Hepatocyte (in vitro differentiated cells): ENCODE measurements around the gene S100A14. TPM values are rescaled to one million over a fixed set of nuclear protein-coding genes. Genes with fewer than 3 reads are reported as not detected.

Source experiments
- DNase-seq: peaks from one replicate; pipeline ENCODE4 v3.0.0-alpha.2; 2016; ENCODE audit warnings: low spot score
- H2AFZ ChIP-seq: fragments of 200-600 bp; sonication (generic); 2 replicates; pipeline ENCODE4 v1.6.0; 2016; ENCODE audit warnings: antibody characterized with exemption, mild to moderate bottlenecking
- H3K27ac ChIP-seq: fragments of 200-600 bp; sonication (generic); 2 replicates; pipeline ENCODE4 v1.5.1; 2016; ENCODE audit warnings: mild to moderate bottlenecking
- H3K27me3 ChIP-seq: fragments of 200-600 bp; sonication (generic); 2 replicates; pipeline ENCODE4 v1.6.1; 2016
- H3K36me3 ChIP-seq: fragments of 200-600 bp; sonication (generic); replicated peaks from 2 replicates; pipeline ENCODE4 v1.5.1; 2016; ENCODE audit warnings: low read depth; ENCODE audit not compliant: insufficient read depth
- H3K4me1 ChIP-seq: fragments of 200-600 bp; sonication (generic); 2 replicates; pipeline ENCODE4 v1.5.1; 2016; ENCODE audit warnings: mild to moderate bottlenecking, moderate library complexity; ENCODE audit not compliant: insufficient read depth
- H3K4me2 ChIP-seq: fragments of 200-600 bp; sonication (generic); 2 replicates; pipeline ENCODE4 v1.6.0; 2016
- H3K4me3 ChIP-seq: fragments of 200-600 bp; sonication (generic); 2 replicates; pipeline ENCODE4 v1.5.1; 2016; ENCODE audit warnings: mild to moderate bottlenecking
- H3K79me2 ChIP-seq: fragments of 200-600 bp; sonication (generic); 2 replicates; pipeline ENCODE4 v1.6.0; 2017; ENCODE audit warnings: mild to moderate bottlenecking
- H3K9me2 ChIP-seq: fragments of 200-600 bp; sonication (generic); replicated peaks from 2 replicates; pipeline ENCODE4 v1.6.0; 2017; ENCODE audit warnings: mild to moderate bottlenecking; ENCODE audit not compliant: insufficient read depth
- H3K9me3 ChIP-seq: fragments of 200-600 bp; sonication (generic); 2 replicates; pipeline ENCODE4 v1.5.1; 2016; ENCODE audit warnings: low read depth, mild to moderate bottlenecking
- H4K20me1 ChIP-seq: fragments of 200-600 bp; sonication (generic); 2 replicates; pipeline ENCODE4 v1.6.0; 2016; ENCODE audit warnings: mild to moderate bottlenecking; ENCODE audit not compliant: insufficient read depth, poor library complexity, severe bottlenecking
- CTCF ChIP-seq: fragments of 200-600 bp; sonication (generic); IDR thresholded peaks from 2 replicates; pipeline ENCODE4 v1.5.1; 2016; ENCODE audit warnings: antibody characterized with exemption, mild to moderate bottlenecking; ENCODE audit not compliant: poor library complexity
- EZH2 ChIP-seq: fragments of 200-600 bp; sonication (generic); IDR thresholded peaks from 2 replicates; pipeline ENCODE4 v1.6.1; 2016; ENCODE audit warnings: antibody characterized with exemption, mild to moderate bottlenecking, borderline replicate concordance
- EZH2phosphoT487 ChIP-seq: fragments of 200-600 bp; sonication (generic); IDR thresholded peaks from one replicate; pipeline ENCODE4 v1.6.1; 2018; ENCODE audit warnings: antibody characterized with exemption, mild to moderate bottlenecking, low read depth, moderate library complexity; ENCODE audit not compliant: unreplicated experiment, severe bottlenecking
- WGBS: methylation state at CpG from one replicate; pipeline ENCODE4 v1.1.6; 2016; ENCODE audit warnings: low lambda C conversion rate; ENCODE audit errors: missing lambda C conversion rate; 5-methylcytosine and 5-hydroxymethylcytosine counted together
- polyA plus RNA-seq: library from polyadenylated mRNA; unstranded; fragments of >200 nt; fragmentation: Nextera tagmentation; extraction: Ambion mirVana; gene quantifications from 2 replicates; pipeline ENCODE4 v1.2.1, GENCODE V29; 2016
- total RNA-seq: library from RNA; depleted of rRNA; stranded (reverse); fragments of >200 nt; gene quantifications from 2 replicates; pipeline ENCODE4 v1.2.3, GENCODE V29; 2014

The S100A14 gene
- total and polyA plus RNA-seq, 2 experiments from 2014 or later: 94.9 to 112 TPM

DNA sequence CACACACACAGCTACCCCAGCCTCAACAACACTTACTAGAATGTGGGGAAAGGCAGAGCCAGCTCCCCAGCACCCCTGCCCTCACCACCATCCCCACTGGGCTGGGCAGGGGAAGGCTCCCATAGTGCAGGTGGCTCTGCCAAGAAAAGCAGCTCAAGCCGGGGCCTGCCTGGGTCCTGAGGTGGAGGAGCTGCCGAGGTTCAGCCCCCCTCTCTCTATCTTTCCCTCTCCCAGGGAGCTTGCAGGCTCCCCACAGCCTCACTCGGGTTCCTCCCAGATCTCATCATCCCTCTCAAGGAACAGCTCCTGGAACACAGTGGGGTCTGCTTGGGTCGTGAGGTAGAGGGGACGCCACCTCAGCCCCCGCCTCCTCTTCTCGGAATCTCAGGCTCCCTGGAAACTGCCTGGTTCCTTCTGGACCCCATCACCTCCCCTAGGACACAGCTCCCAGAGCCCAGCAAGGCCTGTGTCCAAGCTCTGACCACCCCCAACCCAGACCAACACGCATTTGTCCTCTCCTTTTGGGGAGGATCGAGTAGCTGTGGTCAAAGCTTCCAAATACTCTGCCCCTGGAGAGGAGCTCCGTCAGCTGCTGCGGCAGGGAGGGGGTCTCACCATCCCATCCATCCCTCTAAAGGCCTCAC lies 3.9 kb downstream of the S100A14 start:
- no peaks in the 10 kb centered on the region for H4K20me1 ChIP-seq
- peak overlapping the region; percentile 10 for H3K4me3 ChIP-seq
- peak overlapping the region; percentile 76 for H3K4me2 ChIP-seq
- 40% methylated on average over 11 of the region's 11 CpGs for WGBS
- no peaks in the 10 kb centered on the region for H3K27me3 ChIP-seq
- H3K27ac ChIP-seq: peak overlapping the region; percentile 90
- peaks cover 50% of the 10 kb centered on the region for H3K4me1 ChIP-seq
- peak overlapping the region; percentile 43 for H2AFZ ChIP-seq
- peaks cover 34% of the 10 kb centered on the region for H3K79me2 ChIP-seq
- DNase-seq: no peak
- no peaks in the 10 kb centered on the region for H3K36me3 ChIP-seq
- H3K9me2 ChIP-seq: no peaks in the 10 kb centered on the region
- H3K9me3 ChIP-seq: no peaks in the 10 kb centered on the region
- TF ChIP-seq EZH2 (no peak), CTCF (no peak), EZH2phosphoT487 (no peak)

- Histone ChIP-seq H3K27ac (peak overlapping the region; percentile 90), H4K20me1 (no peaks in the 10 kb centered on the region), H3K9me3 (no peaks in the 10 kb centered on the region), H3K9me2 (no peaks in the 10 kb centered on the region), H3K27me3 (no peaks in the 10 kb centered on the region), H2AFZ (no peak overlapping the region), H3K79me2 (peaks cover 34% of the 10 kb centered on the region), H3K4me1 (peaks cover 41% of the 10 kb centered on the region), H3K4me3 (no peak overlapping the region), H3K4me2 (peak overlapping the region; percentile 76), H3K36me3 (no peaks in the 10 kb centered on the region)
- 91% methylated on average over 1 of the region's 1 CpG for WGBS
- TF ChIP-seq CTCF: no peak
- TF ChIP-seq EZH2: no peak
- TF ChIP-seq EZH2phosphoT487: no peak
- no peak for DNase-seq
Observed at GRCh38 chr1:153611356-153611755, 4.8 kb downstream of the S100A14 start.

- H3K4me3 ChIP-seq: no peak overlapping the region
- H3K36me3 ChIP-seq: no peaks in the 10 kb centered on the region
- WGBS: 84% methylated on average over 7 of the region's 7 CpGs
- no peaks in the 10 kb centered on the region for H3K27me3 ChIP-seq
- peaks cover 37% of the 10 kb centered on the region for H3K4me1 ChIP-seq
- no peak overlapping the region for H2AFZ ChIP-seq
- no peak for DNase-seq
- peak overlapping the region; percentile 93 for H3K27ac ChIP-seq
- H3K79me2 ChIP-seq: peaks cover 34% of the 10 kb centered on the region
- H4K20me1 ChIP-seq: no peaks in the 10 kb centered on the region
- H3K9me2 ChIP-seq: no peaks in the 10 kb centered on the region
- no peak for TF ChIP-seq EZH2
- TF ChIP-seq EZH2phosphoT487: no peak
- TF ChIP-seq CTCF: no peak
- H3K9me3 ChIP-seq: no peaks in the 10 kb centered on the region
- H3K4me2 ChIP-seq: peak overlapping the region; percentile 76
Observed at GRCh38 chr1:153610811-153611301, 5.3 kb downstream of the S100A14 start.
